ENCODE data around the gene SIK1.
"Not testable (repeated sequence)": the region's sequence is repeated elsewhere in the genome, so short reads cannot be mapped to it uniquely, and the experiment has no call there.

DNA sequence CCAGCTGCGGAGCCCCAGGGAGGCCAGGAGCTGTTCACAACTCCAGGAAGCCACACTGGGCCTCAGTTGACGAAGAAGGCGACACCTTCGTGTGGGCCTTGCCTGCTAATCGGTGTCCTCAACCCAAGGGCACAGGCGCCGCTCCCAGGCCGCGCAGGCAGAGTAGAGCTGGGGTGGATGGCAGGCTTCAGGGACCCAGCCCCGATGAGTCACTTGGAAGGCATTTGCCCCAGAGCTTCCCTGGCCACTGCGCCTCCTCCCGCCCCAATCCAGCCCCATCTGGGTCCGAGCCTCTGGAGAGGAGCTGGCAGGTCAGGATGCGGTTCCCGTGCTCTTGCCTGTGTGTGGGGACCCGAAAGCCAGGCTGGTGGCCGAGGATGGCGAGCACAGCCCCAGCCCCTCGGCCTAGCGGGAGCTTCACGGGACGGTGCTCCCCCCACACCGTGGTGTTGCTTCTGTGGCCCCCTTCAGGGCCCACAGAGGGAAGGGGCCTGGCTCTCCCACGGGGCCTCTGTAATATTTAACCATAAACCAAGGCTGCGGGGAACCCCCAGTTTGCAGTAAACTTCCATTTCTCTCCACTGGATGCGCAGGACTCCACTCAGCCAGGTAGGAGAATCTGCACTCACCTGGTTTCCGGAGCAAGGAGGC lies 30.0 kb downstream of the SIK1 start:
- TF ChIP-seq, protein P1, sequence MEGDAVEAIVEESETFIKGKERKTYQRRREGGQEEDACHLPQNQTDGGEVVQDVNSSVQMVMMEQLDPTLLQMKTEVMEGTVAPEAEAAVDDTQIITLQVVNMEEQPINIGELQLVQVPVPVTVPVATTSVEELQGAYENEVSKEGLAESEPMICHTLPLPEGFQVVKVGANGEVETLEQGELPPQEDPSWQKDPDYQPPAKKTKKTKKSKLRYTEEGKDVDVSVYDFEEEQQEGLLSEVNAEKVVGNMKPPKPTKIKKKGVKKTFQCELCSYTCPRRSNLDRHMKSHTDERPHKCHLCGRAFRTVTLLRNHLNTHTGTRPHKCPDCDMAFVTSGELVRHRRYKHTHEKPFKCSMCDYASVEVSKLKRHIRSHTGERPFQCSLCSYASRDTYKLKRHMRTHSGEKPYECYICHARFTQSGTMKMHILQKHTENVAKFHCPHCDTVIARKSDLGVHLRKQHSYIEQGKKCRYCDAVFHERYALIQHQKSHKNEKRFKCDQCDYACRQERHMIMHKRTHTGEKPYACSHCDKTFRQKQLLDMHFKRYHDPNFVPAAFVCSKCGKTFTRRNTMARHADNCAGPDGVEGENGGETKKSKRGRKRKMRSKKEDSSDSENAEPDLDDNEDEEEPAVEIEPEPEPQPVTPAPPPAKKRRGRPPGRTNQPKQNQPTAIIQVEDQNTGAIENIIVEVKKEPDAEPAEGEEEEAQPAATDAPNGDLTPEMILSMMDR (IDR thresholded peaks at IDR 0.05; ENCODE audit: insufficient read depth, low read length, poor library complexity, severe bottlenecking), result not testable (repeated sequence)
- TF ChIP-seq EZH2phosphoT487 (conservative IDR thresholded peaks at IDR 0.05; ENCODE audit: low read length), result not testable (repeated sequence)

All from SU-DHL-6 (cell line).